ENCODE results near the gene ARMH4.

DNA sequence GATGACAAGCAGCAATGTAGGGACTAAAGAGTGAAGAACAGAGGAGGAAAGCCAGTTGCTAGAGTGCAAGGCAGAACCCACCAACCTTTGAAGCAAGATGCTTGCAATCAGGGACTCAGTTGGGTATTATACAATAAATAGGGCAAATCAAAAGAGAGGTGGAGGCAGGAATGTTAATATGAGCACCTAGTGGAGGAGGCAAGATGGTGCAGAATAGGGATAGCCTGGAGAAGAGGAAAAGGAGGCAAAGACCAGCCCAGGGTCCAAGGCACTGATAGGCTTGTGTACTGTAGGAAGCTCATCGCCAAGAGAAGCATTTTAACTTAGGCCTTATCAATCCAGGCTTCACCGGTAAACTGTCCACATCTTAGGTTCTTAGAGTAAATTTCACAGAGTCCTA is 137.2 kb downstream of the ARMH4 start:
- TF ChIP-seq EP300 (IDR thresholded peaks at IDR 0.05) (no peak), POLR2AphosphoS5 (IDR thresholded peaks at IDR 0.05) (no peak), POLR2A (IDR thresholded peaks at IDR 0.05; ENCODE audit: low read depth) (no peak)

Measured in esophagus muscularis mucosa (tissue), 3 donors.